Measurements from ENCODE around the gene ZFR.
"Not testable (repeated sequence)": the region's sequence is repeated elsewhere in the genome, so short reads cannot be mapped to it uniquely, and the experiment has no call there.

Gene ZFR

GRCh38 chr5:32450952-32451351 is 6.4 kb upstream of the ZFR start:
- peak; percentile 9 to 22 for DNase-seq

- no peak for DNase-seq
These were observed 4.7 kb upstream of the ZFR start for GRCh38 chr5:32449262-32449661.

- no peak for DNase-seq
These were observed 2.1 kb upstream of the ZFR start for GRCh38 chr5:32446630-32447029.

- DNase-seq, result no peak
These were observed 1.5 kb upstream of the ZFR start for GRCh38 chr5:32445831-32446614.

GRCh38 chr5:32445287-32445758 is 783 bp upstream of the ZFR start:
- no peak for DNase-seq

GRCh38 chr5:32443541-32444430 is 754 bp downstream of the ZFR start:
- DNase-seq, result peak; percentile 24 to 39

- DNase-seq, result no peak
These were observed 1.4 kb downstream of the ZFR start for GRCh38 chr5:32443145-32443540.

- no peak for DNase-seq
These were observed 5.4 kb downstream of the ZFR start for GRCh38 chr5:32439086-32439642.

GRCh38 chr5:32436553-32437242 is 7.8 kb downstream of the ZFR start:
- DNase-seq, result no peak

GRCh38 chr5:32435383-32435782 is 9.2 kb downstream of the ZFR start:
- no peak for DNase-seq

- no peak for DNase-seq
These were observed 10.3 kb downstream of the ZFR start for GRCh38 chr5:32434221-32434620.

- DNase-seq, result no peak
These were observed 11.9 kb downstream of the ZFR start for GRCh38 chr5:32432633-32433032.

- DNase-seq, result not testable (repeated sequence)
These were observed 13.7 kb downstream of the ZFR start for GRCh38 chr5:32430825-32431224.

GRCh38 chr5:32428426-32428825 is 16.1 kb downstream of the ZFR start:
- DNase-seq, result no peak

GRCh38 chr5:32426440-32427151 is 17.9 kb downstream of the ZFR start:
- no peak for DNase-seq

- no peak for DNase-seq
These were observed 21.8 kb downstream of the ZFR start for GRCh38 chr5:32422697-32423096.

GRCh38 chr5:32421075-32421474 is 23.5 kb downstream of the ZFR start:
- no peak for DNase-seq

- DNase-seq, result no peak
These were observed 24.0 kb downstream of the ZFR start for GRCh38 chr5:32420506-32420905.

- no peak for DNase-seq
These were observed 24.7 kb downstream of the ZFR start for GRCh38 chr5:32419791-32420190.

- DNase-seq, result no peak
These were observed 30.9 kb downstream of the ZFR start for GRCh38 chr5:32413466-32414263.

- DNase-seq, result no peak
These were observed 33.9 kb downstream of the ZFR start for GRCh38 chr5:32410630-32411029.
